SK-N-SH treated with all-trans-retinoic acid at 6 μM for 48 hours (cell line): ENCODE measurements around the gene ASTN2.
"Not testable (repeated sequence)": the region's sequence is repeated elsewhere in the genome, so short reads cannot be mapped to it uniquely, and the experiment has no call there.

Experiments
- CREB5 ChIP-seq: fragments of 250-450 bp; sonication (Bioruptor Pico); IDR thresholded peaks from 2 replicates; pipeline ENCODE4 v1.5.1; 2020; ENCODE audit warnings: low read depth, mild to moderate bottlenecking, moderate library complexity
- CSDC2 ChIP-seq: fragments of 250-450 bp; sonication (Bioruptor Pico); IDR thresholded peaks from 2 replicates; pipeline ENCODE4 v1.5.0; 2020; ENCODE audit warnings: mild to moderate bottlenecking, moderate library complexity
- ESRRG ChIP-seq: fragments of 250-450 bp; sonication (Bioruptor Pico); IDR thresholded peaks from 2 replicates; pipeline ENCODE4 v1.6.1; 2021; ENCODE audit warnings: mild to moderate bottlenecking
- PATZ1 ChIP-seq: fragments of 250-450 bp; sonication (Bioruptor Pico); IDR thresholded peaks from 2 replicates; pipeline ENCODE4 v1.8.0; 2020; ENCODE audit warnings: mild to moderate bottlenecking, moderate library complexity, borderline replicate concordance
- RARB ChIP-seq: fragments of 250-450 bp; sonication (Bioruptor Pico); IDR thresholded peaks from 2 replicates; pipeline ENCODE4 v1.8.0; 2021; ENCODE audit warnings: mild to moderate bottlenecking, moderate library complexity
- TCF4 ChIP-seq: fragments of 250-450 bp; sonication (Bioruptor Pico); IDR thresholded peaks from 2 replicates; pipeline ENCODE4 v1.8.0; 2021; ENCODE audit warnings: mild to moderate bottlenecking, moderate library complexity, borderline replicate concordance
- TOX ChIP-seq: fragments of 250-450 bp; sonication (Bioruptor Pico); IDR thresholded peaks from 2 replicates; pipeline ENCODE4 v1.8.0; 2021; ENCODE audit warnings: mild to moderate bottlenecking, moderate library complexity, borderline replicate concordance
- TF ChIP-seq, protein P1 (sequence below): fragments of 250-450 bp; sonication (Bioruptor Pico); IDR thresholded peaks from 2 replicates; pipeline ENCODE4 v1.8.0; 2021; ENCODE audit warnings: low read depth, mild to moderate bottlenecking, moderate library complexity, borderline replicate concordance

GRCh38 chr9:116830321-116830720 lies 584.5 kb downstream of the ASTN2 start:
- not testable (repeated sequence) for TF ChIP-seq CREB5 (CRISPR knock-in tag); TOX (CRISPR knock-in tag); ESRRG (CRISPR knock-in tag); RARB (CRISPR knock-in tag); CSDC2; PATZ1 (CRISPR knock-in tag); TCF4 (CRISPR knock-in tag)
- TF ChIP-seq, protein P1, sequence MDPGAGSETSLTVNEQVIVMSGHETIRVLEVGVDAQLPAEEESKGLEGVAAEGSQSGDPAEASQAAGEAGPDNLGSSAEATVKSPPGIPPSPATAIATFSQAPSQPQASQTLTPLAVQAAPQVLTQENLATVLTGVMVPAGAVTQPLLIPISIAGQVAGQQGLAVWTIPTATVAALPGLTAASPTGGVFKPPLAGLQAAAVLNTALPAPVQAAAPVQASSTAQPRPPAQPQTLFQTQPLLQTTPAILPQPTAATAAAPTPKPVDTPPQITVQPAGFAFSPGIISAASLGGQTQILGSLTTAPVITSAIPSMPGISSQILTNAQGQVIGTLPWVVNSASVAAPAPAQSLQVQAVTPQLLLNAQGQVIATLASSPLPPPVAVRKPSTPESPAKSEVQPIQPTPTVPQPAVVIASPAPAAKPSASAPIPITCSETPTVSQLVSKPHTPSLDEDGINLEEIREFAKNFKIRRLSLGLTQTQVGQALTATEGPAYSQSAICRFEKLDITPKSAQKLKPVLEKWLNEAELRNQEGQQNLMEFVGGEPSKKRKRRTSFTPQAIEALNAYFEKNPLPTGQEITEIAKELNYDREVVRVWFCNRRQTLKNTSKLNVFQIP (CRISPR knock-in tag) = not testable (repeated sequence)
